ENCODE results near the gene SLC22A15.

SLC22A15 gene

DNA sequence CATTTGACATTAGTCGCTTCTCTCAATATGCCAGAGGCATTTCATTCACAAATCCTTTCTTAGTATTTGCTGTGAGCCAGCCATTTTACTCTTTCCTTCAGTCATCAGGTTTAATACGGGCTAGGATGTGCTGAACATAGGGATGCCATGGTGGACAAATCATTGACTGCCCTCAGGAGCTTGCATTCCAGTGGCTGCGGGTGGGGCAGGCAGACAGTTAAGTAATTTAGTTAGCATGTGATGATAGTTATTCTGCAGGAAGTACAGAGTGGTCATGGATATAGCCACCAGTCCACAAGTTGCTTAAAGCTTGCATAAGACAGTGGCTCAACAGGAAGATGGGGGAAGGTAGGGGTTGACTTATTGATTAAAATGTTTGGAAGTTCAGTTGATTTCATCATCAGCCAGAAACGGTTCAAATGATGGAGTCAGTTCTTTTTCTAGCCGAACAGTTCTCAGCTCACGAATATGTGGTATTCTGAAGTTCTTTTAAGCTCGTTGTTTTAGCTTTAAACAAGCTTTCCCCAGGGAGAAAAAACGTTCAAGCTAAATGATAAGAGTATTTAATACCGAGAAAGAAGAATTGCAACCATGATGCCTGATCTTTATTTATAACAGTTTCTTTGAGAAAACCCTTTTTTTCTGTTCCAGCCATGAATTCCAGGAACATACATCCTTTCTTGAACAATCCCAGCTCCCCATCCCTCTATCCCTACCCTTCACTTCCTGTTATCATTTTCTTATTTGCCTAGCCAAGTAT lies 1.4 kb downstream of the SLC22A15 start:
- H3K27ac ChIP-seq, result no peak overlapping the region
- no peaks in the 10 kb centered on the region for H3K4me1 ChIP-seq (ENCODE audit: low read depth, poor library complexity, severe bottlenecking)
- TF ChIP-seq CTCF (conservative IDR thresholded peaks at IDR 0.05; ENCODE audit: low read depth, low read length), result no peak
- no peak overlapping the region for H3K4me2 ChIP-seq
- H3K27me3 ChIP-seq (ENCODE audit: insufficient read depth, low read depth), result no peaks in the 10 kb centered on the region
- no peak overlapping the region for H3K9ac ChIP-seq
- H3K4me3 ChIP-seq (IDR thresholded peaks at IDR 0.05; ENCODE audit: insufficient read depth, low read depth, low read length), result no peak overlapping the region
- no peak overlapping the region for H2AFZ ChIP-seq (ENCODE audit: low read depth)
- no peaks in the 10 kb centered on the region for H3K79me2 ChIP-seq (ENCODE audit: insufficient read depth, low read depth)
- H4K20me1 ChIP-seq (ENCODE audit: insufficient read depth), result no peaks in the 10 kb centered on the region
- H3K36me3 ChIP-seq (ENCODE audit: insufficient read depth), result no peaks in the 10 kb centered on the region

DNA sequence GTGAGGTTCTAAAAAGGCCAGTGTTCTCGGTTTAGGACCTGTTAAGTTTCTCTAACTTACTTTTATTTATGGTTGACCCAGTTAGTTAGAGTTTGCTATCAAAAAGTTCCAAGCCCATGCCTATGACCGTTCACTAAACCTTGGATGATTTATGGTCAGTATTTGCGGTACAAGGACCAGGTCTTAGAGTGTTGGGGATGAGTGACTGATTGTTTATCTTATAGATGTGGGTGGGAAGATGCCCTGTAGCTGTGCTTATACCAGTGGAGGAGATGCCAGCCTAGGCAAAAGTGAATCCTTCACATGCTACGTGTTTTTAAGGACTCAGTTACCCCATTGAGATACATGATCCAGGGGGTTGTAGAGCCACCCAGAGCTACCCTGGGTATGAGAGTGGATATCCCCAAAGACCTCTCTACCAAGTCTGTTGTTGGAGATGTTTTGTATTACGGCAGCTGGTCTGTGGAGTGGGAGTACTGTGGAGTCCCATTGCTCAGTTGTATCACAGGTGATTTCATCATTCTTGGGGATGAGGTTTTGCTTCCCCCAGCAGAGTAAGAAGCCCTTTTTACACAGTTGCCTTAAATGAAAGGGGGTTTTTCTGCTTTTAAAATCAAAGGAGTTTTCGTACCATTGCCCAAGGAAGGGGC lies 2.1 kb downstream of the SLC22A15 start:
- Histone ChIP-seq H2AFZ (ENCODE audit: low read depth) (no peak overlapping the region), H3K79me2 (ENCODE audit: insufficient read depth, low read depth) (no peaks in the 10 kb centered on the region)

DNA sequence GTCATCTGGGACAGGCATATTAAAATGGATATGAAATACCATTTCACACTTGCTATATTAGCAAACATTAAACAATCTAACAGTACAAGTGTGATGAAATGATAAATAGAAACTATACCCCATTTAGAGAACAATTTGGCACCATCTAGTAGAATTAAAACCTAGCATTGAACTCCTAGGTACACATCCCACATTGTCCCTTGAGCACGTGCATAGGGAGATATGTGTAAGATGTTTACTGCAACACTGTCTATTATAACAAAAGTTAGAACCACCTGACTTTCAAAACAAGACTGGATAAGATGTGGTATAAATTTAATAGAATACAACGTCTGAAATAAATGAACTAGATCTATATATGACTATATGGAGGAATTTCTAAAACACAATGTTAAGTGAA lies 3.8 kb downstream of the SLC22A15 start:
- no peak overlapping the region for H3K4me2 ChIP-seq
- H2AFZ ChIP-seq (ENCODE audit: low read depth), result no peak overlapping the region
- H3K27ac ChIP-seq, result no peak overlapping the region
- H3K79me2 ChIP-seq (ENCODE audit: insufficient read depth, low read depth), result no peaks in the 10 kb centered on the region
- no peaks in the 10 kb centered on the region for H3K4me1 ChIP-seq (ENCODE audit: low read depth, poor library complexity, severe bottlenecking)
- TF ChIP-seq CTCF (conservative IDR thresholded peaks at IDR 0.05; ENCODE audit: low read depth, low read length), result no peak
- no peaks in the 10 kb centered on the region for H4K20me1 ChIP-seq (ENCODE audit: insufficient read depth)
- no peak overlapping the region for H3K4me3 ChIP-seq (IDR thresholded peaks at IDR 0.05; ENCODE audit: insufficient read depth, low read depth, low read length)
- no peaks in the 10 kb centered on the region for H3K27me3 ChIP-seq (ENCODE audit: insufficient read depth, low read depth)
- H3K36me3 ChIP-seq (ENCODE audit: insufficient read depth), result no peaks in the 10 kb centered on the region
- H3K9ac ChIP-seq, result no peak overlapping the region

More for the DNA sequence above, 2.1 kb downstream of the SLC22A15 start:
- Histone ChIP-seq H3K36me3 (ENCODE audit: insufficient read depth) (no peaks in the 10 kb centered on the region), H3K27ac (no peak overlapping the region), H3K4me2 (no peak overlapping the region), H3K4me3 (IDR thresholded peaks at IDR 0.05; ENCODE audit: insufficient read depth, low read depth, low read length) (no peak overlapping the region), H3K4me1 (ENCODE audit: low read depth, poor library complexity, severe bottlenecking) (no peaks in the 10 kb centered on the region), H4K20me1 (ENCODE audit: insufficient read depth) (no peaks in the 10 kb centered on the region), H3K9ac (no peak overlapping the region), H3K27me3 (ENCODE audit: insufficient read depth, low read depth) (no peaks in the 10 kb centered on the region)
- no peak for TF ChIP-seq CTCF (conservative IDR thresholded peaks at IDR 0.05; ENCODE audit: low read depth, low read length)

DNA sequence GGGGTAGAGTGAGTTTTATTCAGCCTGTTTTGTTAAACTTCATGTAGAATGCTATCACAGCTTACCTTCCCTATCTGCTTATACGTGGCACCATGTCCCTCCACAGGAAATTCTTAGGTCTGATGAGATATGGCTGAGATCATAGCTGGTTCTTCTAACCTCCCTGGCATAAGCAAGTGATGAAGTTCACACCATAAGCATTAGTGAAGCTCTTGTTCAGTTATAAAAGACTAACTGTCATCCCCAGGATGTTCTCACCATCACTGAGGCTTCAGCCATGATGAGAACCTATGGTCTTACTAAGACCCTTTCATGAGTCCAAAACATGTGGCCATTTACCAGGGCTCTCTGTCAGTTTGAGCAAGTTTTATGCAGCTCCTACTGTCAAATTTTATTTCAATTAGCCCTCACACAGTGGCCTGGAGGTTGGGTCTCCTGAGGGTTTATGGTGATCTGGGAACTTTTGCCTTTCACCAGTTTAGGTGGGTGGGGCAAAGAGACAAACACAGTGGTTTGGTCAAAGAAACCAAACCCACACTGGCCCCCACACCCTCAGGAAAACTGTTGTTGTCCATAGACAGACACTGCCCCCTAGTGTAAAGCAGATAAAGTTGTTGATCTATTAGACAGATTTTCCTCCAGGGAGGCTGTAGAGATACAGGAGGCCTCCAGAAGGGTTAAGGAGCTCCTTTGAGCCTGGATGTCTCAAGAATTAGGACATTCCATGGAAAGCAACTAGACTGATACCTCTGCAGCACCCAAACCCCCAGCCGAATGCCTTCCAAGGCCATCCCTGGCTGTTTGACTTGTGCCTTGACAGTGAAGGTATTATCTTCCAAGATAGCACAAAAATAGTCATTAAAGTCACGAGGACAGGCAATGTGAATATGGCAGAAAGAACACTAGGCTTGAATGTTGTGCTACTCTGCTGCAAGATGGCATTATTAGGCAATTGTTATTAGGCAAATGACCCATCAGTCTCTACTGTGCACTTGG lies 5.0 kb downstream of the SLC22A15 start:
- no peak overlapping the region for H3K27ac ChIP-seq
- no peaks in the 10 kb centered on the region for H3K36me3 ChIP-seq (ENCODE audit: insufficient read depth)
- no peaks in the 10 kb centered on the region for H3K79me2 ChIP-seq (ENCODE audit: insufficient read depth, low read depth)
- no peak overlapping the region for H3K9ac ChIP-seq
- no peaks in the 10 kb centered on the region for H4K20me1 ChIP-seq (ENCODE audit: insufficient read depth)
- H2AFZ ChIP-seq (ENCODE audit: low read depth), result no peak overlapping the region
- H3K4me2 ChIP-seq, result no peak overlapping the region
- peak; percentile 77 for TF ChIP-seq CTCF (conservative IDR thresholded peaks at IDR 0.05; ENCODE audit: low read depth, low read length)
- H3K4me1 ChIP-seq (ENCODE audit: low read depth, poor library complexity, severe bottlenecking), result no peaks in the 10 kb centered on the region
- H3K27me3 ChIP-seq (ENCODE audit: insufficient read depth, low read depth), result no peaks in the 10 kb centered on the region
- H3K4me3 ChIP-seq (IDR thresholded peaks at IDR 0.05; ENCODE audit: insufficient read depth, low read depth, low read length), result no peak overlapping the region

All from KMS-11 (cell line).